HepG2 (cell line): ENCODE results near the gene GNAI2. TPM values are rescaled to one million over a fixed set of nuclear protein-coding genes. Genes with fewer than 3 reads are reported as not detected.

Source experiments
- ATRX ChIP-seq: sonication (generic); formaldehyde crosslinking; IDR thresholded peaks from 2 replicates; pipeline ENCODE4 v1.4.0; 2020; ENCODE audit warnings: missing genetic modification reagents, borderline replicate concordance
- BRD4 ChIP-seq: sonication (generic); formaldehyde crosslinking; IDR thresholded peaks from 2 replicates; pipeline ENCODE4 v1.4.0; 2020; ENCODE audit warnings: missing genetic modification reagents
- ELF4 ChIP-seq: sonication (generic); formaldehyde crosslinking; IDR thresholded peaks from 2 replicates; pipeline ENCODE4 v1.5.0; 2020; ENCODE audit warnings: missing genetic modification reagents, mild to moderate bottlenecking, moderate library complexity, borderline replicate concordance
- ERF ChIP-seq: IDR thresholded peaks from 2 replicates; pipeline ENCODE4 v1.6.1; 2018; ENCODE audit warnings: missing biosample characterization, missing genetic modification reagents
- HOXA9 ChIP-seq: sonication (generic); formaldehyde crosslinking; IDR thresholded peaks from 2 replicates; pipeline ENCODE4 v1.8.1; 2022; ENCODE audit warnings: missing genetic modification reagents, mild to moderate bottlenecking, moderate library complexity, borderline replicate concordance
- KLF6 ChIP-seq: IDR thresholded peaks from 2 replicates; pipeline ENCODE4 v1.8.0; 2016; ENCODE audit warnings: missing biosample characterization, missing genetic modification reagents
- MLX ChIP-seq: IDR thresholded peaks from 2 replicates; pipeline ENCODE4 v1.6.1; 2016
- NR2C2 ChIP-seq: sonication (generic); formaldehyde crosslinking; IDR thresholded peaks from 2 replicates; pipeline ENCODE4 v1.4.0; 2020; ENCODE audit warnings: missing genetic modification reagents, mild to moderate bottlenecking, moderate library complexity, borderline replicate concordance
- ONECUT2 ChIP-seq: sonication (generic); formaldehyde crosslinking; IDR thresholded peaks from 2 replicates; pipeline ENCODE4 v1.4.0; 2020; ENCODE audit warnings: missing genetic modification reagents
- PAF1 ChIP-seq: IDR thresholded peaks from 2 replicates; pipeline ENCODE4 v1.6.1; 2016; ENCODE audit warnings: missing genetic modification reagents, missing compliant biosample characterization
- RARG ChIP-seq: sonication (generic); formaldehyde crosslinking; IDR thresholded peaks from 2 replicates; pipeline ENCODE4 v1.4.0; 2020; ENCODE audit warnings: low read depth, mild to moderate bottlenecking, missing genetic modification reagents
- RBM22 ChIP-seq: fragments of 200-400 bp; formaldehyde crosslinking; optimal IDR thresholded peaks from 2 replicates; pipeline ENCODE3; 2017; ENCODE audit warnings: mild to moderate bottlenecking, low read length, moderate library complexity
- SMAD3 ChIP-seq: sonication (generic); formaldehyde crosslinking; IDR thresholded peaks from 2 replicates; pipeline ENCODE4 v1.4.0; 2020; ENCODE audit warnings: missing genetic modification reagents
- SNRNP70 ChIP-seq: fragments of 200-400 bp; formaldehyde crosslinking; IDR thresholded peaks from 2 replicates; pipeline ENCODE4 v1.6.1; 2017; ENCODE audit warnings: mild to moderate bottlenecking, low read depth, low read length, moderate library complexity
- SOX6 ChIP-seq, 2 experiments: fragments of 450-650 bp in 1 of 2; sonication (generic) in 1 of 2; formaldehyde crosslinking in 1 of 2; IDR thresholded peaks; 2 replicates each; pipeline versions ENCODE4 v1.4.0 to v1.6.1; 2017 to 2020; ENCODE audit warnings: antibody characterized with exemption in 1 of 2, mild to moderate bottlenecking in 1 of 2, missing genetic modification reagents in 1 of 2
- SRSF9 ChIP-seq: fragments of 200-400 bp; formaldehyde crosslinking; IDR thresholded peaks from 2 replicates; pipeline ENCODE4 v1.6.1; 2018; ENCODE audit warnings: borderline replicate concordance, mild to moderate bottlenecking, low read depth, low read length; ENCODE audit not compliant: insufficient read depth, poor library complexity, severe bottlenecking
- TCF12 ChIP-seq, 2 experiments: fragments of 450-650 bp in 1 of 2; sonication (generic) in 1 of 2; formaldehyde crosslinking in 1 of 2; IDR thresholded peaks; 2 replicates each; pipeline versions ENCODE4 v1.6.1 to v1.8.0; 2017 to 2022; ENCODE audit warnings: antibody characterized with exemption in 1 of 2, mild to moderate bottlenecking in 1 of 2, missing genetic modification reagents in 1 of 2, moderate library complexity in 1 of 2
- ZBTB8A ChIP-seq: sonication (generic); formaldehyde crosslinking; IDR thresholded peaks from 2 replicates; pipeline ENCODE4 v1.4.0; 2020; ENCODE audit warnings: mild to moderate bottlenecking, low read depth, missing genetic modification reagents, borderline replicate concordance
- ZHX2 ChIP-seq, 2 experiments: sonication (generic) in 1 of 2; formaldehyde crosslinking in 1 of 2; IDR thresholded peaks; 2 replicates each; pipeline versions ENCODE4 v1.6.1 to v1.9.0; 2014 to 2022; ENCODE audit warnings: antibody characterized with exemption in 1 of 2, borderline replicate concordance in 1 of 2, inconsistent platforms in 1 of 2, low read depth in 1 of 2, missing genetic modification reagents in 1 of 2
- ZNF329 ChIP-seq: sonication (generic); formaldehyde crosslinking; IDR thresholded peaks from 2 replicates; pipeline ENCODE4 v1.9.0; 2021; ENCODE audit warnings: low read depth, mild to moderate bottlenecking, missing genetic modification reagents
- ZNF460 ChIP-seq: sonication (generic); formaldehyde crosslinking; IDR thresholded peaks from 2 replicates; pipeline ENCODE4 v1.5.1; 2020; ENCODE audit warnings: missing genetic modification reagents, mild to moderate bottlenecking, borderline replicate concordance
- ZNF510 ChIP-seq: sonication (generic); formaldehyde crosslinking; IDR thresholded peaks from 2 replicates; pipeline ENCODE4 v1.4.0; 2020; ENCODE audit warnings: low read depth, mild to moderate bottlenecking, missing genetic modification reagents
- ZNF737 ChIP-seq: sonication (generic); formaldehyde crosslinking; IDR thresholded peaks from 2 replicates; pipeline ENCODE4 v1.5.0; 2020; ENCODE audit warnings: missing genetic modification reagents, mild to moderate bottlenecking, borderline replicate concordance
- polyA plus RNA-seq, 8 experiments: library from polyadenylated mRNA; depleted of rRNA in 3 of 8; stranded (reverse) in 7 of 8; unstranded in 1 of 8; fragments of >200 nt; fragmentation: Illumina TruSeq in 4 of 8; extraction: Trizol in 4 of 8; gene quantifications; 2 replicates each; pipeline versions ENCODE4 v1.2.1 to v1.2.3, GENCODE V29; 2011 to 2016; ENCODE audit warnings: low read depth in 4 of 8, missing spikeins in 1 of 8, mixed read lengths in 1 of 8; ENCODE audit not compliant: insufficient read depth in 1 of 8
- total RNA-seq, 5 experiments: library from RNA; depleted of rRNA; stranded (reverse); fragments of >200 nt; fragmentation: Illumina TruSeq; extraction: Trizol; gene quantifications; 2 replicates each; pipeline ENCODE4 v1.2.3, GENCODE V29; 2016; ENCODE audit warnings: low read depth in 1 of 5

Gene GNAI2
- total and polyA plus RNA-seq, 2 of the 13 experiments (the other 11 are each of a cell fraction or from before 2014, with no cell fraction given) = 51.1 to 66.2 TPM

DNA sequence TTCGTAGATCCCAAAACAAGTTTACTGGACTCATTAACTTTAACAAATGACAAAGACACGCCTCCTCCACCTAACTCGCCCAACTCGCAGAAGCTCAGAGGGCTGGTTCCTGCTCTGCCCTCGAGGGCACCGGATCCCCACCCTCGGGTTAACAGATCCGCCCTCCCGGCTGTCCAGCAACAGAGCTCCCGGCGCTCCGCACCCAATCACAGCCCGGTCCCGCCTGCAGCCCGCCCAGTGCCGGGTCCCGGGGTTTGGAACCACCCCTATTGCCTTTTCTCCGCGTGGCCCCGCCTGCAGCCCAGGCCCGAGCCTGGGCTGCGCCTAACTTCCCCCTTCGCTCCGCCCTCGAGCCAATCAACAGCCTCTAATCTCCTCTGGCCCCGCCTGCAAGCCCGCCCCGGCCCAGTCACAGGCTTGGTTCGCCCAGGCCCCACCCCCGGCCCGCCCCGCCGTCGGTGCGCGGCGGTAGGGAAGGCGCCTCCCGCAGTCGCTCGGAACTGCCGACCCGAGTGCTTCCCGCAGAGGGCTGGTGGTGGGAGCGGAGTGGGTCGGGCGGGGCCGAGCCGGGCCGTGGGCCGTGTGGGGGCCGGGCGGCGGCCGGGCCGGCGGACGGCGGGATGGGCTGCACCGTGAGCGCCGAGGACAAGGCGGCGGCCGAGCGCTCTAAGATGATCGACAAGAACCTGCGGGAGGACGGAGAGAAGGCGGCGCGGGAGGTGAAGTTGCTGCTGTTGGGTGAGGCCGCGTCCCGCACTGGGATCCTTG lies at the start of gene GNAI2 (continued):
- no peak for TF ChIP-seq ZNF329 (CRISPR knock-in tag)
- TF ChIP-seq SOX6 (IDR thresholded peaks at IDR 0.05) = no peak
- TF ChIP-seq SOX6 (CRISPR knock-in tag; IDR thresholded peaks at IDR 0.05) = no peak
- TF ChIP-seq ZHX2 (IDR thresholded peaks at IDR 0.05; ENCODE audit: low read depth) = no peak
- no peak for TF ChIP-seq ZHX2 (CRISPR knock-in tag; IDR thresholded peaks at IDR 0.05; ENCODE audit: borderline replicate concordance)
- TF ChIP-seq PAF1 = no peak
- TF ChIP-seq ZBTB8A (CRISPR knock-in tag) = no peak
- TF ChIP-seq MLX (CRISPR knock-in tag) = no peak
- no peak for TF ChIP-seq ELF4
- TF ChIP-seq KLF6 (CRISPR knock-in tag) = no peak; the same call in 1 of the 2 replicates
- no peak for TF ChIP-seq ATRX (CRISPR knock-in tag)
- no peak for TF ChIP-seq ZNF737
- no peak for TF ChIP-seq ZNF460
- TF ChIP-seq BRD4 (CRISPR knock-in tag) = no peak
- TF ChIP-seq TCF12 (IDR thresholded peaks at IDR 0.05) = no peak
- TF ChIP-seq TCF12 (CRISPR knock-in tag; IDR thresholded peaks at IDR 0.05) = no peak
- TF ChIP-seq HOXA9 (CRISPR knock-in tag) = no peak
- no peak for TF ChIP-seq RARG
- peak; percentile 33; the same call in 1 of the 2 replicates for TF ChIP-seq ERF
- TF ChIP-seq NR2C2 = no peak
- TF ChIP-seq SMAD3 (CRISPR knock-in tag) = no peak
- no peak for TF ChIP-seq RBM22
- TF ChIP-seq SRSF9 = no peak
- TF ChIP-seq ZNF510 (CRISPR knock-in tag) = no peak
- no peak for TF ChIP-seq SNRNP70
- no peak for TF ChIP-seq ONECUT2 (CRISPR knock-in tag)
